GM23248 (cell line): ENCODE measurements around the gene PEX7. TPM values are rescaled to one million over a fixed set of nuclear protein-coding genes. Genes with fewer than 3 reads are reported as not detected.
"Not testable (repeated sequence)": the region's sequence is repeated elsewhere in the genome, so short reads cannot be mapped to it uniquely, and the experiment has no call there.

Experiments used
- DNase-seq: peaks from one replicate; pipeline ENCODE4 v3.0.0-alpha.2; 2015
- H2AFZ ChIP-seq: fragments of 200-600 bp; sonication (generic); 2 replicates; pipeline ENCODE4 v1.6.1; 2016; ENCODE audit warnings: antibody characterized with exemption
- H3F3A ChIP-seq: fragments of 200-600 bp; sonication (generic); 2 replicates; pipeline ENCODE4 v1.6.1; 2016; ENCODE audit warnings: mild to moderate bottlenecking, antibody characterized with exemption, mixed run types; ENCODE audit not compliant: insufficient read depth
- H3K27ac ChIP-seq: fragments of 200-600 bp; sonication (generic); 2 replicates; pipeline ENCODE4 v1.5.1; 2016; ENCODE audit warnings: mild to moderate bottlenecking
- H3K27me3 ChIP-seq: fragments of 200-600 bp; sonication (generic); replicated peaks from 2 replicates; pipeline ENCODE4 v1.6.1; 2016; ENCODE audit warnings: mild to moderate bottlenecking; ENCODE audit not compliant: insufficient read depth
- H3K36me3 ChIP-seq: fragments of 200-600 bp; sonication (generic); 2 replicates; pipeline ENCODE4 v1.6.1; 2016; ENCODE audit warnings: low read depth, mild to moderate bottlenecking
- H3K4me1 ChIP-seq: fragments of 200-600 bp; sonication (generic); 2 replicates; pipeline ENCODE4 v1.6.1; 2016; ENCODE audit warnings: mild to moderate bottlenecking; ENCODE audit not compliant: insufficient read depth
- H3K4me2 ChIP-seq: fragments of 200-600 bp; sonication (generic); one replicate; pipeline ENCODE4 v1.6.1; 2016; ENCODE audit warnings: mild to moderate bottlenecking; ENCODE audit not compliant: unreplicated experiment
- H3K4me3 ChIP-seq: fragments of 200-600 bp; sonication (generic); 2 replicates; pipeline ENCODE4 v1.5.1; 2016; ENCODE audit warnings: mild to moderate bottlenecking
- H3K79me2 ChIP-seq: fragments of 200-600 bp; sonication (generic); 2 replicates; pipeline ENCODE4 v1.6.1; 2016; ENCODE audit warnings: mild to moderate bottlenecking; ENCODE audit not compliant: insufficient read depth
- H3K9ac ChIP-seq: fragments of 200-600 bp; sonication (generic); 2 replicates; pipeline ENCODE4 v1.6.1; 2016; ENCODE audit warnings: mild to moderate bottlenecking
- H3K9me2 ChIP-seq: fragments of 200-600 bp; sonication (generic); 2 replicates; pipeline ENCODE4 v1.6.1; 2016; ENCODE audit warnings: mixed run types, mild to moderate bottlenecking, moderate library complexity; ENCODE audit not compliant: insufficient read depth
- H3K9me3 ChIP-seq: fragments of 200-600 bp; sonication (generic); one replicate; pipeline ENCODE4 v1.6.1; 2017; ENCODE audit warnings: low read depth
- H4K20me1 ChIP-seq: fragments of 200-600 bp; sonication (generic); 2 replicates; pipeline ENCODE4 v1.6.0; 2016; ENCODE audit not compliant: insufficient read depth
- EZH2 ChIP-seq: fragments of 200-600 bp; sonication (generic); IDR thresholded peaks from 2 replicates; pipeline ENCODE4 v1.6.1; 2018; ENCODE audit warnings: antibody characterized with exemption, mild to moderate bottlenecking; ENCODE audit not compliant: insufficient read depth, poor library complexity, severe bottlenecking
- EZH2phosphoT487 ChIP-seq: fragments of 200-600 bp; sonication (generic); IDR thresholded peaks from 2 replicates; pipeline ENCODE4 v1.6.1; 2018; ENCODE audit warnings: antibody characterized with exemption, moderate library complexity, mild to moderate bottlenecking, low read depth; ENCODE audit not compliant: insufficient read depth
- WGBS, 2 experiments: methylation state at CpG; one replicate each; pipeline ENCODE4 v1.1.6; 2015 to 2017; ENCODE audit warnings: low lambda C conversion rate in 2 of 2, low coverage in 1 of 2; ENCODE audit errors: missing lambda C conversion rate in 2 of 2; 5-methylcytosine and 5-hydroxymethylcytosine counted together
- in situ Hi-C: fragments of 300-500 bp; cut with MboI; formaldehyde crosslinking; loops from 2 replicates; pipeline ENCODE4 v1.15.0; 2020
- polyA plus RNA-seq: library from polyadenylated mRNA; unstranded; fragments of >200 nt; fragmentation: Nextera tagmentation; extraction: Ambion mirVana; gene quantifications from 2 replicates; pipeline ENCODE4 v1.2.1, GENCODE V29; 2016
- total RNA-seq: library from RNA; depleted of rRNA; stranded (reverse); fragments of >200 nt; shearing (Covaris generic); gene quantifications from 2 replicates; pipeline ENCODE4 v1.2.3, GENCODE V29; 2014

PEX7 gene
- total and polyA plus RNA-seq, 2 experiments from 2014 or later = 9.4 to 11.0 TPM

DNA sequence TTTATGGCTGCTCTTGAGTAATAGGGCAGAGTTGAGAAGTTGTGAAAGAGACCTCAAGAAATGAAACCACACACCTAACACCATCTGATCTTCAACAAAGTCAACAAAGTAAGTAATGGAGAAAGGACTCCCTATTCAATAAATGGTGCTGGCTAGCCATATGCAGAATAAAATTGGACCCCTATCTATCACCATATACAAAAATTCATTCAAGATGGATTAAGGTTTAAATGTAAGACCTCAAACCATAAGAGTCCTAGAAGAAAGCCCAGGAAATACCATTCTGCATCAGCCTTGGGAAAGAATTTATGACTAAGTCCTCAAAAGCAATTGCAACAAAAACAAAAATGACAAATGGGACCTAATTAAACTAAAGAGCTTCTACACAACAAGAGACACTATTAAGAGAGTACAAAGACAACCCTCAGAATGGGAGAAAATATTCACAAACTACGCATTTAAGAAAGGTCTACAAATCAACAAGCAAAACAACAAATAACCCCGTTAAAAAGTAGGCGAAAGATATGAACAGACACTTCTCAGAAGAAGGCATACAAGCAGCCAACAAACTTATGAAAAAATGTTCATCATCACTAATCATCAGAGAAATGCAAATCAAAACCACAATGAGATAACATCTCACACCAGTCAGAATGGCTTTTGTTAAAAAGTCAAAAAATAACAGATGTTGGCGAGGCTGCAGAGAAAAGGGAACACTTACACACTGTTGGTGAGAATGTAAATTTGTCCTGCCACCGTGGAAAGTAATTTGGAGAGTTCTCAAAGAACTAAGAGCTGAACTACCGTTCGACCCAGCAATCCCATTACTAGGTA, 34.1 kb upstream of the PEX7 start:
- peak overlapping the region; percentile 75 for H3K4me2 ChIP-seq
- 0 out of 2 replicates have a peak overlapping the region, but pooled peaks have one; percentile 13 for H3K9ac ChIP-seq
- H3K79me2 ChIP-seq = peaks cover 22% of the 10 kb centered on the region; the same call in 1 of the 2 replicates
- no peak for TF ChIP-seq EZH2phosphoT487
- H3F3A ChIP-seq = peaks cover 40% of the 10 kb centered on the region
- no peaks in the 10 kb centered on the region for H4K20me1 ChIP-seq
- H3K27ac ChIP-seq = peak overlapping the region; percentile 63
- H3K36me3 ChIP-seq = no peaks in the 10 kb centered on the region
- H3K4me3 ChIP-seq = peak overlapping the region; percentile 47
- no peaks in the 10 kb centered on the region for H3K9me3 ChIP-seq
- no peaks in the 10 kb centered on the region for H3K27me3 ChIP-seq
- DNase-seq = peak; percentile 78
- WGBS, 2 experiments = 51 to 53% methylated on average over 7 of the region's 7 CpGs
- in situ Hi-C loops = loop anchor here (10.0 kb wide), 1 partner anchor 143 kb away; no protein-coding TSS in a partner anchor
- H3K9me2 ChIP-seq = no peaks in the 10 kb centered on the region
- no peak overlapping the region for H2AFZ ChIP-seq
- H3K4me1 ChIP-seq = peaks cover 32% of the 10 kb centered on the region

DNA sequence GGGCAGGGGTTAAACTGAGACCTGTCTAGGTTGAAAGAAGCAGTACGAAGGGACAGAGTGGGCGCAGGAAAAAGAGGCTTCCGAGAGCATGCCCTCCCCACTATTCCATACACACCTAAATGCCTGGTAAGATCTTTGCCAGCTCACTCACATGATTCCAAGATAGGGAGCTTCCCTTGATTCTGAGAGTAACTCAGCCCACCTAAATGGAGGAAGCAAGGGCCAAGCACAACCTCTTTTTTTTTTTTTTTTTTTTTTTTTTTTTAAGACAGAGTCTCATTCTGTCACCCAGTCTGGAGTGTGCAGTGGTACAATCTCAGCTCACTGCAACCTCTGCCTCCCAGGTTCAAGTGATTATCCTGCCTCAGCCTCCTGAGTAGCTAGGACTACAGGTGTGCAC, 33.0 kb upstream of the PEX7 start:
- not testable (repeated sequence) for H3K4me3 ChIP-seq, H3K27ac ChIP-seq, H3K27me3 ChIP-seq, H3K9me2 ChIP-seq, H3K4me2 ChIP-seq, DNase-seq, H3K9me3 ChIP-seq, H3K9ac ChIP-seq, H3K36me3 ChIP-seq, H2AFZ ChIP-seq, H4K20me1 ChIP-seq
- H3K4me1 ChIP-seq = peaks cover 35% of the 10 kb centered on the region
- in situ Hi-C loops = loop anchor here (10.0 kb wide), 1 partner anchor 145 kb away; no protein-coding TSS in a partner anchor
- H3K79me2 ChIP-seq = peaks cover 22% of the 10 kb centered on the region; the same call in 1 of the 2 replicates
- peaks cover 42% of the 10 kb centered on the region for H3F3A ChIP-seq
- WGBS, 2 experiments = 97 to 98% methylated on average over 3 of the region's 3 CpGs

DNA sequence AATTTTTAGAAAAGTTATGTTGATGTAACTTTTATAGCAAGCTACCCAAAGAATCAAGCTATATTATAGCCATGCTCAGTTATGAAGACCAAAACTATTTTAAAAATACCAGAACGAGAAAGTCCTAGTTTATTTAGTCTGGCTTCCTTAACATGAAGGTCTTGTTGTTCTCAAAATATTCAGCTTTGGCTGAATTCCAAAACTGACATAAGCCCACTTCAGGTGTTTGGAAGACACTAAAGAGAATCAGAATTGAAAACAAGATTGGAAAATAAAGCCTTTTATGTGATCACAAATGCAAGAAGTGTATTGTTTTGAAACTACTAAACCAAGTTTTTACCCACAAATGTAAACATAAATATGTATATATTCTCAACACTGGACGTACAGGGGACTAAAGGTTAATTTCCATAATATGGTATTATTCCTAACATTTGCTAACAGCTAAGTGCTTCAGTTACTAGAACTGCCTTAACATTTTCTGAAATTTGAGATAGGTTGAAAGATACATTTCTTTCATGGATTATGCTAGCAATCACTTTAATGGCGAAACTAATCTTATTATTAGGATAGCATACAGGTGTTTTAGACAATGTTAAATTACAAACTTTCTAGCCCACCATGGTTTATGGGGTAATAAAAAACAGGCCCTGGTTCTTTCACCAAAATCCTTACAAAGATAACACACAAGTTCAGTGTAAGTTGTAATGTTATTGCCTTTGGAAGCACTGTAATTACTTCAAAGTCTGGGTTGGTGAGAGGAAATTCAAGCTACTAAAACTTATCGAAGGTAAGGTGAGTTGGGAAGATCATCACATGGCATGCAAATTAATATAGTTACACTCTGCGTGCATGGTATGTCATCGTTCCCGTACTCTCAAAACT, 31.7 kb upstream of the PEX7 start:
- Histone ChIP-seq H3K9ac (peak overlapping the region; percentile 92; the same call in 1 of the 2 replicates), H3K36me3 (no peaks in the 10 kb centered on the region), H3K9me2 (no peaks in the 10 kb centered on the region), H3K9me3 (no peaks in the 10 kb centered on the region), H3K4me1 (peaks cover 35% of the 10 kb centered on the region), H2AFZ (peak overlapping the region; percentile 97), H3K4me2 (peak overlapping the region; percentile 93), H3K27me3 (no peaks in the 10 kb centered on the region), H3K27ac (no peak overlapping the region), H3F3A (peaks cover 42% of the 10 kb centered on the region), H4K20me1 (no peaks in the 10 kb centered on the region), H3K79me2 (peaks cover 16% of the 10 kb centered on the region; the same call in 1 of the 2 replicates), H3K4me3 (peak overlapping the region; percentile 92)
- 67 to 69% methylated on average over 7 of the region's 7 CpGs for WGBS, 2 experiments
- no peak for TF ChIP-seq EZH2
- no peak for TF ChIP-seq EZH2phosphoT487
- in situ Hi-C loops = loop anchor here (10.0 kb wide), 1 partner anchor 206 kb away; no protein-coding TSS in a partner anchor
- DNase-seq = no peak

DNA sequence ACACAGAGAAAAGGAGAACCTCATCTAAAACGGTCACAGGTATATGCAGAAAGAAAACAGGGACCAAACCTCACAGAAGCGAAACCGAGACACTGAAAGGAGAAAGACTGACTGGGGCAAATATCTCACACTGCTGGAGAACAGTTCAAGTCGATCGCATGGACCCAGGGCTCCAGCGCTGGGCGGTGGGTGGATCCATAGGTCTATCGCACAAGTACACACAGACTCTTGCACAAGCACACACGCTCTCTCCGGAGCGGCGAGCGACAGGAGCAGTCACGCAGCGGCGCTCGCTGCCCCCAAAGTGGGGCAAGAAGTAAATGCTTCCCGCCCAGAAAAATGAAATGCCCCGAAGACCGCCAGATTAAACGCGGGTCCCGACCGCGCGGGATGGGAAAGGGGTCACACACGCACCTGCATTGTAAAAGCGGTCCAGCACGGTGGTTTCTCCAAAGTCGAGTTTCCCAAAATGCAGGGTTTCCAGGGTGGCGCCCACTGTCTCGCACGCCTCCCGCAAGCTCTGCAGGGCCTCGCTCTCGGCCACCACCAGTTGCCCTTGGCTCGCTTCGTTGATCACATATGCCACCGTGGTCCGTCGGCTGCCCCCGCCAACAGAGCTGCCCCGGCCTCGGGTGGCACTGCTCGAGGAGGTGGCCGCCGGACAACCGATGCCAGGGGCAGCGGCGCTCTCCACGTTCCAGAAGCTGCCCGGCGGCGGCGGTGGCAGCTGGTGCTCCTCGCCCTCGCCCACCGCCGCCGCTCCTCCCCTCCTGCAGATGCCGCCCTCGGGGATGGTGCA, 30.9 kb upstream of the PEX7 start:
- TF ChIP-seq EZH2 = no peak
- TF ChIP-seq EZH2phosphoT487 = no peak
- no peaks in the 10 kb centered on the region for H4K20me1 ChIP-seq
- no peaks in the 10 kb centered on the region for H3K27me3 ChIP-seq
- in situ Hi-C loops = loop anchor here (10.0 kb wide), 1 partner anchor 207 kb away; no protein-coding TSS in a partner anchor
- peak; percentile 61 for DNase-seq
- no peaks in the 10 kb centered on the region for H3K9me2 ChIP-seq
- peak overlapping the region; percentile 97 for H2AFZ ChIP-seq
- WGBS, 2 experiments = 6 to 8% methylated on average over 61 to 62 of the region's 62 CpGs
- H3K4me1 ChIP-seq = peaks cover 35% of the 10 kb centered on the region
- H3K9ac ChIP-seq = peak overlapping the region; percentile 92
- no peaks in the 10 kb centered on the region for H3K36me3 ChIP-seq
- H3K4me3 ChIP-seq = peak overlapping the region; percentile 92
- 0 out of 2 replicates have a peak, but pooled peaks cover 8% of the 10 kb centered on the region for H3K79me2 ChIP-seq
- peaks cover 42% of the 10 kb centered on the region for H3F3A ChIP-seq
- H3K9me3 ChIP-seq = no peaks in the 10 kb centered on the region
- H3K27ac ChIP-seq = no peak overlapping the region
- H3K4me2 ChIP-seq = peak overlapping the region; percentile 93
